NCI-H128 (cell line): Measurements from ENCODE around the gene CIAO2B.
"Not testable (repeated sequence)": the region's sequence is repeated elsewhere in the genome, so short reads cannot be mapped to it uniquely, and the experiment has no call there.

ENCODE experiments used
- DNase-seq: peaks from one replicate; lab custom pipeline; 2025; ENCODE audit not compliant: unreplicated experiment; lab: John Stamatoyannopoulos, UW

CIAO2B gene

DNA sequence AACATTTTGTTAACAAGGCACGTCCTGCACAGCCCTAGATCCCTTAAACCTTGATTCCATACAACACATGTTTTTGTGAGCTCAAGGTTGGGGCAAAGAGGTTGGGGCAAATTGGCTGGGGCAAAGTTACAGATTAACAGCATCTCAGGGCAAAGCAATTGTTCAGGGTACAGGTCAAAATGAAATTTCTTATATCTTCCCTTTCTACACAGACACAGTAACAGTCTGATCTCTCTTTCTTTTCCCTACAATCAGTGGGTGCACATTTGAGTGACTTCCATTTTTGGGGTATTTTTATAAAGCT lies 21.9 kb upstream of the CIAO2B start:
- not testable (repeated sequence) for DNase-seq

GRCh38 chr16:66955363-66956153 lies 21.4 kb upstream of the CIAO2B start:
- DNase-seq: not testable (repeated sequence)

DNA sequence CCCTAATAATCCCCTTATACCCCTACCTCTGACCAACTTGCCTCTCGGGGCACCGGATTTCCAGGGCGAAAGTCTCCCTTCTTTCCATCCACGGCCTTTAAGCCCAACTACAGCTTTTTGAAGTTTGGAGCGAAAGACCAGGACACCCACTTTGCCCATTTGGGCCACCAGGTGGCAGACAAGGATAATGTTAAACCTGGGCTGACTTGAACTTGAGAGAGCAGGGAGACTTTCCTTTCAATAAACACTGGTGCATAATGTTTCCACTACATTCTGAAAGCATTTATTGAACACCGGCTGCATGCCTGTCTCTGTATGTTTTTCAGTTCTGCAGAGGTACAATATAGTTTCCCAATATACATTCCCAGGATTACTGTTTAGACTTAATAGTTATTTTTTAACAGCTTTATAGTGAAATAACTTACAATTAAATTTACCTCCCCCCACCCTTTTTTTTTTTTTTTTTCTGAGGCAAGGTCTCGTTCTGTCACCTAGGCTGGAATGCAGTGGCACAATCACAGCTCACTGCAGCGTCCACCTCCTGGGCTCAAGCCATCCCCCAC lies 20.0 kb upstream of the CIAO2B start:
- peak; percentile 29 for DNase-seq

- DNase-seq: no peak
Observed at GRCh38 chr16:66953462-66954096, 19.4 kb upstream of the CIAO2B start.

- no peak for DNase-seq
Observed at GRCh38 chr16:66952430-66953110, 18.4 kb upstream of the CIAO2B start.

GRCh38 chr16:66950971-66951790 lies 17.0 kb upstream of the CIAO2B start:
- DNase-seq: no peak

DNA sequence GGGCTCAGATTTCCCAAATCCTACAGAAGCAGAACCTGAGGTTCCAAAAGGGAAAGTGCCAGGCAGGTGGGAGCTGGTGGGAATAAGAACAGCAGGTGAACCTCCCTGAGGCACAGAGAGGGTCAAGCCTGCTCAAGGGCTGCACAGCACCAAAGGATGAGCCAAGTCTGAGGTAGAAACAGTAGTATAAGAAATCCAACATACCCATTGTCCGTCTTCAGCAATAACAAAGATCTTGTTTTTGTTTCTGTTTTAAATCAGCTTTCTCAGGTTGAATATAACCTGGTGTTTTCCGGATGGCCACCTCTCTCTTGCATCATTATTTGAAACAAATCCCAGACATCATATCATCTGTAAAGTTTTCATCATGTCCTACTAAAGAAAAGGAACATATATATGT lies 16.2 kb upstream of the CIAO2B start:
- DNase-seq: no peak

DNA sequence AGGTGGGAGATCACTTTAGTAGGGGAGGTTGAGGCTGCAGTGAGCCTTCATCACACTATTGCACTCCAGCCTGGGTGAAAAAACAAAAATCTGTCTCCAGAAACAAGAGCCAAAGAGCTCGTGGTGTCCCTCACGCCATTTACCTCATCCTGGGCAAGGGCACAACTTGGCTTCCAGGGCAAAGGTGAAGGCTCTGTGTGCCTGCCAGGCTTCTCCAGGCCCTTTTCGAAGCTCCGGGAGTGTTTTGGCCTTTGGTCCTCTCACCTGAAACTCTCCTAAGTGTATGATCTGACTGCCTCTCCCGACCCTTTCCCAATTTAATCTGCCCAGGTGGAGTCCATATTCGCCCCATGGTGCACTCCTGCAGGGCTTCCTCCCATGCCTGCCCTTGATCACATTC lies 15.3 kb upstream of the CIAO2B start:
- DNase-seq: no peak

GRCh38 chr16:66948837-66949225 lies 14.6 kb upstream of the CIAO2B start:
- no peak for DNase-seq

GRCh38 chr16:66948134-66948836 lies 14.1 kb upstream of the CIAO2B start:
- DNase-seq: no peak

DNA sequence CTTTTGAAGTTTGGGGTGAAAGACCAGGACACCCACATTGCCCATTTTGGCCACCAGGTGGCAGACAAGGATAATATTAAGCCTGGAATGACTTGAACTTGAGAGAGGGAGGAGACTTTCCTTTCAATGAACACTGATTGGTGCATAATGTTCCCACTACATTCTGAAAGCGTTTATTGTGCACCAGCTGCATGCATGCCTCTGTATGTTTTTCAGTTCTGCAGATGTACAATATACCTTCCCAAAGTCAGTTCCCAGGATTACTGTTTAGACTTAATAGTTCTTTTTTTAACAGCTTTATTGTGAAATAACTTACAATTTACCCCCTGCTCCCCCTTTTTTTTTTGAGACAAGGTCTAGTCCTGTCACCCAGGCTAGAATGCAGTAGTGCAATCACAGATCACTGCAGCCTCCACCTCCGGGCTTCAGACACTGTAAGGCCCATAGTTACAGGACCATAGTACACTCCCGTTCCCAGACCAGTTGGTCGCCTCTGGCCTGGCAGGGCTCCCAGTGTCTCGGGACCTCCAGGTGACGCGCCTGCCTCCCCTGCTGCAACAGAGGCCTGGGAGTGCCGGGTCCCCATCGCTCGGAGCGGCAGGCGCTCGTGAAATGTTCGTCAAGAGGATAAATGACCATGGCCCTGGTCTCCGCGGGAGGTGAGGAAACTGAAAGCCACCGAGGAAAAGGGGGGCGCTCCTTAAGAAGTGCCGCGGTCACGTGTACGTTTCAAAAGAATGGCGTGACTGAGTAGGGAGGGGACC lies 13.3 kb upstream of the CIAO2B start:
- DNase-seq: peak; percentile 50

DNA sequence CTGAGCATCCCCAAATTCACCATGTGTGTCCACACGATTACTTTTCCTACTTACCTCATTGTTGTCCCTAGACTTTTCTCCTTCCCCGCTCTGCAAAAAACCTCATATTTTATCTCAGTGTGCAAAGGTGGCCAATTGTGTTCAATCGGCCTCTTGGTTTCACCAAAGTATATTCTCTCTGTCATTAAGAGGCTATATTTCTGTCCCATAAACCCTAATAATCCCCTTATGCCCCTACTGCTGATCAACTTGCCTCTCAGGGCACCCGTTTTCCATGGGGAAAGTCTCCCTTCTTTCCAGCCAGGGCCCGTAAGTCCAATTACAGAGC lies 12.7 kb upstream of the CIAO2B start:
- DNase-seq: no peak

GRCh38 chr16:66946541-66946940 lies 12.3 kb upstream of the CIAO2B start:
- DNase-seq: no peak

- no peak for DNase-seq
Observed at GRCh38 chr16:66945939-66946338, 11.7 kb upstream of the CIAO2B start.

DNA sequence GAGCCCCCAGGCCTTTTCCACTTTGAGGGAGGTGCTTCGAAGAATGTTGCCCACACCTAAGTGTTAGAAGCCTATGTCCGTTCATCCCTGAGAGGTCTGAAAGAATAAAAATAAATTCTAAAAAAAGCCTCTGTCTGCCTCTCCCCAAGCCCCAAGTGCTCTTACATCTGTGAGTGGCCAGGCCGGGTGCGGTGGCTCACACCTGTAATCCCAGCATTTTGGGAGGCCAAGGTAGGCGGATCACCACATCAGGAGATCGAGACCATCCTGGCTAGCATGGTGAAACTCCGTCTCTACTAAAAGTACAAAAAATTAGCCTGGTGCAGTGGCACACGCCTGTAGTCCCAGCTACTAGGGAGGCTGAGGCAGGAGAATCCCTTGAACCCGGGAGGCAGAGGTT lies 10.8 kb upstream of the CIAO2B start:
- not testable (repeated sequence) for DNase-seq

DNA sequence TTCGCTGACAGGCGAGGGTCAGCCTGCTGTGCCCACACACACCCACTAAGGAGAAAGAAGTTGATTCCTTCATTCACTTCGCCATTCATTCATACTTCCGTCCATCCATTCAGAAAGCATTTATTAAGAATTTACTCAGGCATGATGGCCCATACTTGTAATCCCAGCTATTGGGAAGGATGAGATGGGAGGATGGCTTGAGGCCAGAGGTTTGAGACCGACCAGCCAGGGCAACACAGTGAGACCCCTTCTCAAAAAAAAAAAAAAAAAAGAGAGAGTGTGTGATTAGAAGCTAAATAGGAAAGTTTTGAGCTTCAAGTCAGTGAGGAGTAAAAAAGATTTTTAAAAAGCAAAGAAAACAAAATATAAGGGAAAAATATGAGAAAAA lies 9.8 kb upstream of the CIAO2B start:
- DNase-seq: no peak

DNA sequence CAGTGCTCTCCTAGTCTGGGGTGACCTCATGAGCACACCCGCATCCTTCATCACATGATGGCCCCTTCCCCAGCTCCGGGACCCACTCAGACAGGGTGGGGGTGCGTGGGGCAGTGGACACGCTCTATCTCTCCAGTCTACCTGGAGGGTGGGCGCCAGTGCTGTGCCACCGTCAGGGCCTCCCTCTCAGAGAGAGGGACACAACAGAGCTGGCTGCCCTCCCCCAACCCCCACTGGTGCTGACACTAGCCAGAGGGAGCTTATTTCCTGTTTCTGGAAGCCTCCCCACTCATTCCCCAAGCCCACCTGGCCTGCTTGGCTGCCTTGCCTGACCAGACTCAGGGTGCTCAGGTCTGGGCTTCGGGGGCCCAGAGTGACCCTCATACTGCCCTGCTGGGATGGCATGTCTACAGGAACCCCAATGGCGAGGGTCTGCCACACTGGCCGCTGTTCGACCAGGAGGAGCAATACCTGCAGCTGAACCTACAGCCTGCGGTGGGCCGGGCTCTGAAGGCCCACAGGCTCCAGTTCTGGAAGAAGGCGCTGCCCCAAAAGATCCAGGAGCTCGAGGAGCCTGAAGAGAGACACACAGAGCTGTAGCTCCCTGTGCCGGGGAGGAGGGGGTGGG lies 9.3 kb upstream of the CIAO2B start:
- DNase-seq: no peak

- DNase-seq: no peak
Observed at GRCh38 chr16:66942981-66943380, 8.8 kb upstream of the CIAO2B start.

- no peak for DNase-seq
Observed at GRCh38 chr16:66940236-66940635, 6.0 kb upstream of the CIAO2B start.

- no peak for DNase-seq
Observed at GRCh38 chr16:66939366-66939765, 5.2 kb upstream of the CIAO2B start.
